ENCODE measurements around the gene MAPKAPK2.

DNA sequence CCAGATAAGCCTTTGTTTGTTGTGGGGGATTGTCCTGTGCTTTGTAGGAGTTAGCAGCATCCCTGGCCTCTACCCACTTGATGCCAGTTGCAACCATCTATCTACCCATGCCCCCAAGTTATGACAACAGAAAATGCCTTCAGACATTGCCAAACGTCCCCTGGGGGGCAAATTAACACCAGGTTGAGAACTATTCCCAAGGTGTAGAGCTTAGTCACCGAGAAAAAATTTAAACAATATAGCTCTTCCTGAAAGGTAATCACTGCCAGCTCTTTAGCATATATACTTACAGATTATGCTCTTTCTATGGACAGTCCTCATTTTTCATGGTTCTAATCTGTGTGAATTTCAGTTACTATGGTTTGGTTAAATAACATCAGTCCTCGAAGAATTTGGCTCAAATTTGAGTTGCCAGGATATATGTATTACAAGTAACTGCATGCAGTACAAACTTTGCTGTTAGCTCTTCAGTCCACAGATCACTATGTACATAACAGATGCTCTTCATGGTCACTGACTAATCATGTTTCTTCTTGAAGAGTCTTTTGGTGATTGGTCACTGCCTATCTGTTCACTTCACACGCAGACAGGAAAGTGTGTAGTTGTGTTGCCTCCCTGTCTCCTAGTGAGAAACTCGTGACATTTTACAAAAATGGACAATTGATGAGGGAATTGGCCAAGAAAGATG lies 25.2 kb downstream of the MAPKAPK2 start:
- TF ChIP-seq, protein P1, sequence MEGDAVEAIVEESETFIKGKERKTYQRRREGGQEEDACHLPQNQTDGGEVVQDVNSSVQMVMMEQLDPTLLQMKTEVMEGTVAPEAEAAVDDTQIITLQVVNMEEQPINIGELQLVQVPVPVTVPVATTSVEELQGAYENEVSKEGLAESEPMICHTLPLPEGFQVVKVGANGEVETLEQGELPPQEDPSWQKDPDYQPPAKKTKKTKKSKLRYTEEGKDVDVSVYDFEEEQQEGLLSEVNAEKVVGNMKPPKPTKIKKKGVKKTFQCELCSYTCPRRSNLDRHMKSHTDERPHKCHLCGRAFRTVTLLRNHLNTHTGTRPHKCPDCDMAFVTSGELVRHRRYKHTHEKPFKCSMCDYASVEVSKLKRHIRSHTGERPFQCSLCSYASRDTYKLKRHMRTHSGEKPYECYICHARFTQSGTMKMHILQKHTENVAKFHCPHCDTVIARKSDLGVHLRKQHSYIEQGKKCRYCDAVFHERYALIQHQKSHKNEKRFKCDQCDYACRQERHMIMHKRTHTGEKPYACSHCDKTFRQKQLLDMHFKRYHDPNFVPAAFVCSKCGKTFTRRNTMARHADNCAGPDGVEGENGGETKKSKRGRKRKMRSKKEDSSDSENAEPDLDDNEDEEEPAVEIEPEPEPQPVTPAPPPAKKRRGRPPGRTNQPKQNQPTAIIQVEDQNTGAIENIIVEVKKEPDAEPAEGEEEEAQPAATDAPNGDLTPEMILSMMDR (IDR thresholded peaks at IDR 0.05): no peak
- TF ChIP-seq, protein P2, sequence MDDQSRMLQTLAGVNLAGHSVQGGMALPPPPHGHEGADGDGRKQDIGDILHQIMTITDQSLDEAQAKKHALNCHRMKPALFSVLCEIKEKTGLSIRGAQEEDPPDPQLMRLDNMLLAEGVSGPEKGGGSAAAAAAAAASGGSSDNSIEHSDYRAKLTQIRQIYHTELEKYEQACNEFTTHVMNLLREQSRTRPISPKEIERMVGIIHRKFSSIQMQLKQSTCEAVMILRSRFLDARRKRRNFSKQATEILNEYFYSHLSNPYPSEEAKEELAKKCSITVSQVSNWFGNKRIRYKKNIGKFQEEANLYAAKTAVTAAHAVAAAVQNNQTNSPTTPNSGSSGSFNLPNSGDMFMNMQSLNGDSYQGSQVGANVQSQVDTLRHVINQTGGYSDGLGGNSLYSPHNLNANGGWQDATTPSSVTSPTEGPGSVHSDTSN (IDR thresholded peaks at IDR 0.05): no peak
- no peak for TF ChIP-seq CHD2 (IDR thresholded peaks at IDR 0.05; ENCODE audit: low read length, partially characterized antibody)
- TF ChIP-seq EZH2phosphoT487 (IDR thresholded peaks at IDR 0.05; ENCODE audit: borderline replicate concordance, low read depth): no peak
- no peak for TF ChIP-seq YY1 (IDR thresholded peaks at IDR 0.05; ENCODE audit: low read depth)
- TF ChIP-seq SIN3A (IDR thresholded peaks at IDR 0.05; ENCODE audit: borderline replicate concordance, low read depth, low read length): no peak
- TF ChIP-seq, protein P3, sequence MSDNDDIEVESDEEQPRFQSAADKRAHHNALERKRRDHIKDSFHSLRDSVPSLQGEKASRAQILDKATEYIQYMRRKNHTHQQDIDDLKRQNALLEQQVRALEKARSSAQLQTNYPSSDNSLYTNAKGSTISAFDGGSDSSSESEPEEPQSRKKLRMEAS (IDR thresholded peaks at IDR 0.05; ENCODE audit: low read depth): no peak
- TF ChIP-seq POLR2AphosphoS5 (IDR thresholded peaks at IDR 0.05; ENCODE audit: low read depth, low read length): no peak
- TF ChIP-seq GATA2 (CRISPR knock-in tag; IDR thresholded peaks at IDR 0.05): no peak
- no peak for TF ChIP-seq EP300 (IDR thresholded peaks at IDR 0.05; ENCODE audit: borderline replicate concordance in 1 of 2, low read depth in 1 of 2, low read length in 1 of 2)
- TF ChIP-seq, protein P4, sequence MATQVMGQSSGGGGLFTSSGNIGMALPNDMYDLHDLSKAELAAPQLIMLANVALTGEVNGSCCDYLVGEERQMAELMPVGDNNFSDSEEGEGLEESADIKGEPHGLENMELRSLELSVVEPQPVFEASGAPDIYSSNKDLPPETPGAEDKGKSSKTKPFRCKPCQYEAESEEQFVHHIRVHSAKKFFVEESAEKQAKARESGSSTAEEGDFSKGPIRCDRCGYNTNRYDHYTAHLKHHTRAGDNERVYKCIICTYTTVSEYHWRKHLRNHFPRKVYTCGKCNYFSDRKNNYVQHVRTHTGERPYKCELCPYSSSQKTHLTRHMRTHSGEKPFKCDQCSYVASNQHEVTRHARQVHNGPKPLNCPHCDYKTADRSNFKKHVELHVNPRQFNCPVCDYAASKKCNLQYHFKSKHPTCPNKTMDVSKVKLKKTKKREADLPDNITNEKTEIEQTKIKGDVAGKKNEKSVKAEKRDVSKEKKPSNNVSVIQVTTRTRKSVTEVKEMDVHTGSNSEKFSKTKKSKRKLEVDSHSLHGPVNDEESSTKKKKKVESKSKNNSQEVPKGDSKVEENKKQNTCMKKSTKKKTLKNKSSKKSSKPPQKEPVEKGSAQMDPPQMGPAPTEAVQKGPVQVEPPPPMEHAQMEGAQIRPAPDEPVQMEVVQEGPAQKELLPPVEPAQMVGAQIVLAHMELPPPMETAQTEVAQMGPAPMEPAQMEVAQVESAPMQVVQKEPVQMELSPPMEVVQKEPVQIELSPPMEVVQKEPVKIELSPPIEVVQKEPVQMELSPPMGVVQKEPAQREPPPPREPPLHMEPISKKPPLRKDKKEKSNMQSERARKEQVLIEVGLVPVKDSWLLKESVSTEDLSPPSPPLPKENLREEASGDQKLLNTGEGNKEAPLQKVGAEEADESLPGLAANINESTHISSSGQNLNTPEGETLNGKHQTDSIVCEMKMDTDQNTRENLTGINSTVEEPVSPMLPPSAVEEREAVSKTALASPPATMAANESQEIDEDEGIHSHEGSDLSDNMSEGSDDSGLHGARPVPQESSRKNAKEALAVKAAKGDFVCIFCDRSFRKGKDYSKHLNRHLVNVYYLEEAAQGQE (IDR thresholded peaks at IDR 0.05; ENCODE audit: low read depth, low read length): no peak
- no peak for TF ChIP-seq RCOR1 (IDR thresholded peaks at IDR 0.05; ENCODE audit: low read length)
- no peak for TF ChIP-seq ELF1 (IDR thresholded peaks at IDR 0.05)
- no peak for TF ChIP-seq FOXM1 (IDR thresholded peaks at IDR 0.05; ENCODE audit: low read depth)

Data from SK-N-SH (cell line).